HCT116 (cell line): ENCODE data around the gene YKT6. TPM values are rescaled to one million over a fixed set of nuclear protein-coding genes. Genes with fewer than 3 reads are reported as not detected.

Experiments used
- ATAC-seq: fragments of 200-7000 bp; cut with Tn5 transposase; 2 replicates; pipeline ENCODE4 v1.9.1; 2020; ENCODE audit warnings: mild to moderate bottlenecking, moderate library complexity
- BruUV-seq: library from RNA; stranded (reverse); fragments of 400-500 nt; replicated peaks from 2 replicates; lab custom pipeline; 2021; lab: Mats Ljungman, UMichigan
- CTCF ChIA-PET: fragments of 300-600 bp; sonication (Branson Sonifier 250); formaldehyde crosslinking; loops from one replicate; lab custom pipeline; 2021; ENCODE audit warnings: antibody characterized with exemption; lab: Charles Lee
- POLR2A ChIA-PET: fragments of 300-600, 350-600 bp; sonication (Branson Sonifier 250); formaldehyde crosslinking; loops from one replicate; lab custom pipeline; 2021; ENCODE audit warnings: antibody characterized with exemption; lab: Charles Lee
- RAD21 ChIA-PET, 2 experiments: fragments of 300-600 bp; sonication (Branson Sonifier 250); formaldehyde crosslinking; loops; one replicate each; lab custom pipeline; 2023; ENCODE audit warnings: low total read pairs in 2 of 2; ENCODE audit not compliant: uncharacterized antibody in 2 of 2, unreplicated experiment in 2 of 2, low non-redundant PET in 1 of 2; lab: Charles Lee
- DNase-seq: peaks from one replicate; pipeline ENCODE4 v3.0.0-alpha.2; 2010; ENCODE audit warnings: low read depth, low spot score
- H2AFZ ChIP-seq: fragments of 200-600 bp; shearing (Covaris generic), sonication (generic); 2 replicates; pipeline ENCODE4 v1.6.1; 2017; ENCODE audit warnings: low read depth, mixed run types, mixed read lengths, antibody characterized with exemption, low read length; ENCODE audit not compliant: poor library complexity, severe bottlenecking
- H3K27ac ChIP-seq: 2 replicates; pipeline ENCODE4 v1.5.1; 2012; ENCODE audit warnings: low read depth, low read length
- H3K27me3 ChIP-seq: fragments of 200-600 bp; sonication (generic); 2 replicates; pipeline ENCODE4 v1.6.1; 2016; ENCODE audit warnings: mixed run types, low read length, mixed read lengths; ENCODE audit not compliant: insufficient read depth
- H3K36me3 ChIP-seq, 2 experiments: fragments of 200-500 bp in 1 of 2; fragments of 200-600 bp in 1 of 2; sonication (Bioruptor generic) in 1 of 2; sonication (generic) in 1 of 2; 2 replicates each; pipeline versions ENCODE4 v1.5.1 to v1.6.1; 2014 to 2016; ENCODE audit warnings: low read length in 2 of 2, inconsistent platforms in 1 of 2, mixed read lengths in 1 of 2, mixed run types in 1 of 2; ENCODE audit not compliant: insufficient read depth in 2 of 2, control insufficient read depth in 1 of 2
- H3K4me1 ChIP-seq, 2 experiments: fragments of 200-600 bp in 1 of 2; sonication (generic) in 1 of 2; 2 replicates each; pipeline versions ENCODE4 v1.5.1 to v1.6.1; 2012 to 2017; ENCODE audit warnings: low read length in 2 of 2, inconsistent platforms in 1 of 2, mild to moderate bottlenecking in 1 of 2, mixed read lengths in 1 of 2, mixed run types in 1 of 2, moderate library complexity in 1 of 2; ENCODE audit not compliant: insufficient read depth in 2 of 2, control insufficient read depth in 1 of 2
- H3K4me2 ChIP-seq: fragments of 200-600 bp; sonication (generic); 2 replicates; pipeline ENCODE4 v1.6.1; 2017; ENCODE audit warnings: mixed run types, low read length, mixed read lengths
- H3K4me3 ChIP-seq, 2 experiments: fragments of 200-600 bp in 1 of 2; sonication (generic) in 1 of 2; replicated peaks in 1 of 2; 2 replicates each; pipeline ENCODE4 v1.5.1; 2011 to 2016; ENCODE audit warnings: low read length in 2 of 2, control low read depth in 1 of 2, low read depth in 1 of 2, mild to moderate bottlenecking in 1 of 2, mixed read lengths in 1 of 2, mixed run types in 1 of 2
- H3K79me2 ChIP-seq: fragments of 200-600 bp; sonication (generic); 2 replicates; pipeline ENCODE4 v1.6.1; 2017; ENCODE audit warnings: mild to moderate bottlenecking, mixed run types, low read length, moderate library complexity, mixed read lengths; ENCODE audit not compliant: insufficient read depth
- H3K9ac ChIP-seq: fragments of 200-600 bp; sonication (generic); 2 replicates; pipeline ENCODE4 v1.6.1; 2016; ENCODE audit warnings: low read length, mixed read lengths
- H3K9me2 ChIP-seq: fragments of 200-600 bp; sonication (generic), shearing (Covaris generic); 2 replicates; pipeline ENCODE4 v1.6.1; 2017; ENCODE audit warnings: mixed run types, mild to moderate bottlenecking, moderate library complexity; ENCODE audit not compliant: insufficient read depth
- H3K9me3 ChIP-seq, 2 experiments: fragments of 200-500 bp in 1 of 2; fragments of 200-600 bp in 1 of 2; sonication (Bioruptor generic) in 1 of 2; sonication (generic) in 1 of 2; 2 replicates each; pipeline ENCODE4 v1.6.1; 2014 to 2017; ENCODE audit warnings: low read length in 2 of 2, mixed read lengths in 2 of 2, inconsistent platforms in 1 of 2, low read depth in 1 of 2, mild to moderate bottlenecking in 1 of 2, mixed run types in 1 of 2, moderate library complexity in 1 of 2; ENCODE audit not compliant: control insufficient read depth in 1 of 2, insufficient read depth in 1 of 2
- H4K20me1 ChIP-seq: fragments of 200-600 bp; sonication (generic), shearing (Covaris generic); 2 replicates; pipeline ENCODE4 v1.6.1; 2017; ENCODE audit warnings: mixed run types, mild to moderate bottlenecking, moderate library complexity; ENCODE audit not compliant: insufficient read depth
- CEBPB ChIP-seq: IDR thresholded peaks from 2 replicates; pipeline ENCODE4 v1.6.1; 2012; ENCODE audit warnings: low read depth
- CTCF ChIP-seq, 3 experiments: fragments of 200-600 bp in 1 of 3; sonication (generic) in 1 of 3; IDR thresholded peaks in 2 of 3; conservative IDR thresholded peaks in 1 of 3; 2 replicates each; pipeline ENCODE4 v1.5.1; 2012 to 2017; ENCODE audit warnings: low read depth in 2 of 3, low read length in 2 of 3, antibody characterized with exemption in 1 of 3, borderline replicate concordance in 1 of 3, control low read depth in 1 of 3, mild to moderate bottlenecking in 1 of 3, mixed read lengths in 1 of 3, mixed run types in 1 of 3, moderate library complexity in 1 of 3; ENCODE audit not compliant: insufficient read depth in 1 of 3
- EGR1 ChIP-seq: IDR thresholded peaks from 2 replicates; pipeline ENCODE4 v1.6.1; 2012; ENCODE audit warnings: low read depth
- FOSL1 ChIP-seq: IDR thresholded peaks from 2 replicates; pipeline ENCODE4 v1.6.1; 2012; ENCODE audit warnings: low read depth
- JUND ChIP-seq: IDR thresholded peaks from 2 replicates; pipeline ENCODE4 v1.6.1; 2012
- MAX ChIP-seq: IDR thresholded peaks from 2 replicates; pipeline ENCODE4 v1.6.1; 2012
- POLR2A ChIP-seq: IDR thresholded peaks from 2 replicates; pipeline ENCODE4 v1.7.0; 2011; ENCODE audit warnings: borderline replicate concordance; ENCODE audit not compliant: insufficient read depth, insufficient read length; ENCODE audit errors: extremely low read depth
- RAD21 ChIP-seq: IDR thresholded peaks from 2 replicates; pipeline ENCODE4 v1.6.1; 2012; ENCODE audit warnings: low read depth, mild to moderate bottlenecking
- REST ChIP-seq: IDR thresholded peaks from 2 replicates; pipeline ENCODE4 v1.6.1; 2012; ENCODE audit warnings: low read depth
- SIN3A ChIP-seq: IDR thresholded peaks from 2 replicates; pipeline ENCODE4 v1.6.1; 2012; ENCODE audit warnings: low read depth
- SP1 ChIP-seq: IDR thresholded peaks from 2 replicates; pipeline ENCODE4 v1.6.1; 2012; ENCODE audit warnings: low read depth
- SRF ChIP-seq: IDR thresholded peaks from 2 replicates; pipeline ENCODE4 v1.6.1; 2012; ENCODE audit warnings: low read depth
- TCF7L2 ChIP-seq: IDR thresholded peaks from 2 replicates; pipeline ENCODE4 v1.7.0; 2011; ENCODE audit warnings: borderline replicate concordance, inconsistent platforms; ENCODE audit not compliant: insufficient read depth, insufficient read length; ENCODE audit errors: extremely low read depth
- YY1 ChIP-seq: IDR thresholded peaks from 2 replicates; pipeline ENCODE4 v1.6.1; 2011; ENCODE audit warnings: low read length, low read depth, moderate library complexity, mild to moderate bottlenecking; ENCODE audit not compliant: insufficient replicate concordance; ENCODE audit errors: extremely low read depth
- ZNF274 ChIP-seq: fragments of 200-500 bp; sonication (Bioruptor generic); IDR thresholded peaks from 2 replicates; pipeline ENCODE4 v1.6.1; 2014; ENCODE audit warnings: mild to moderate bottlenecking, low read depth, low read length, inconsistent platforms
- intact Hi-C: fragments of 100-400 bp; cut with micrococcal nuclease; formaldehyde crosslinking; loops from 2 replicates; pipeline ENCODE4 v1.10.0; 2022
- total RNA-seq: library from RNA; stranded (reverse); gene quantifications from one replicate; pipeline ENCODE4 v1.2.1, GENCODE V29; 2021; ENCODE audit not compliant: unreplicated experiment

The YKT6 gene
- total RNA-seq, 1 experiment from 2014 or later = 84.8 TPM

- no peaks in the 10 kb centered on the region for H4K20me1 ChIP-seq
- POLR2A ChIA-PET = no interaction called here
- no peaks in the 10 kb centered on the region for H3K27me3 ChIP-seq
- ATAC-seq = peak; percentile 69
- no peak for DNase-seq
- H3K9ac ChIP-seq = no peak overlapping the region
- TF ChIP-seq MAX (peak; percentile 5; the same call in 1 of the 2 replicates), RAD21 (no peak)
- BruUV-seq = no TSS peak
- intact Hi-C loops = no loop called here
- no peaks in the 10 kb centered on the region for H3K9me3 ChIP-seq
- CTCF ChIA-PET = interaction anchor here (0.5 kb wide), 1 partner anchor 198 kb away, joined by 4 read pairs; no protein-coding TSS in a partner anchor
- no peak overlapping the region for H2AFZ ChIP-seq
- RAD21 ChIA-PET = no interaction called here
- peaks cover 4 to 13% of the 10 kb centered on the region in 2 experiments; a peak in 3 of 4 replicates for H3K4me1 ChIP-seq
- no peak overlapping the region for H3K4me3 ChIP-seq
- H3K36me3 ChIP-seq = no peaks in the 10 kb centered on the region
- no peaks in the 10 kb centered on the region for H3K9me2 ChIP-seq
- H3K27ac ChIP-seq = no peak overlapping the region; the same call in 1 of the 2 replicates
- H3K79me2 ChIP-seq = no peaks in the 10 kb centered on the region
- peak overlapping the region; percentile 39 for H3K4me2 ChIP-seq
Observed at GRCh38 chr7:44257618-44258422, 57.0 kb downstream of the YKT6 start.

- CTCF ChIA-PET = no interaction called here
- no peak for ATAC-seq
- Histone ChIP-seq H2AFZ (no peak overlapping the region), H3K9me3 (no peaks in the 10 kb centered on the region), H3K9ac (no peak overlapping the region), H3K27ac (no peak overlapping the region), H3K4me3 (no peak overlapping the region), H3K36me3 (no peaks in the 10 kb centered on the region), H3K27me3 (no peaks in the 10 kb centered on the region), H3K4me1 (peaks cover 4 to 13% of the 10 kb centered on the region in 2 experiments; a peak in 3 of 4 replicates), H3K4me2 (peak overlapping the region; percentile 39), H3K9me2 (no peaks in the 10 kb centered on the region), H4K20me1 (no peaks in the 10 kb centered on the region), H3K79me2 (no peaks in the 10 kb centered on the region)
- POLR2A ChIA-PET = no interaction called here
- BruUV-seq = no TSS peak
- RAD21 ChIA-PET = no interaction called here
- no peak for TF ChIP-seq CTCF (IDR thresholded peaks at IDR 0.05 in 2 of 3, conservative IDR thresholded peaks at IDR 0.05 in 1 of 3; ENCODE audit: borderline replicate concordance in 1 of 3, insufficient read depth in 1 of 3, low read depth in 2 of 3, low read length in 2 of 3)
- no peak for TF ChIP-seq POLR2A
- no peak for TF ChIP-seq YY1
- no peak for TF ChIP-seq TCF7L2
- TF ChIP-seq SP1 = no peak
- TF ChIP-seq JUND = no peak
- TF ChIP-seq SRF = no peak
- TF ChIP-seq ZNF274 = no peak
- TF ChIP-seq FOSL1 = no peak
- TF ChIP-seq RAD21 = no peak
- TF ChIP-seq REST = no peak
- no peak for TF ChIP-seq SIN3A
- TF ChIP-seq EGR1 = no peak
- no peak for TF ChIP-seq CEBPB
- no peak for DNase-seq
- intact Hi-C loops = no loop called here
Observed at GRCh38 chr7:44258423-44258760, 57.6 kb downstream of the YKT6 start.
